NOMO-1 treated with DMSO at 0.1 percent for 48 hours (cell line): ENCODE data around the gene TTC8.
"Not testable (repeated sequence)": the region's sequence is repeated elsewhere in the genome, so short reads cannot be mapped to it uniquely, and the experiment has no call there.

Experiments
- DNase-seq: peaks from one replicate; lab custom pipeline; 2025; ENCODE audit not compliant: unreplicated experiment; lab: John Stamatoyannopoulos, UW

Gene TTC8

DNA sequence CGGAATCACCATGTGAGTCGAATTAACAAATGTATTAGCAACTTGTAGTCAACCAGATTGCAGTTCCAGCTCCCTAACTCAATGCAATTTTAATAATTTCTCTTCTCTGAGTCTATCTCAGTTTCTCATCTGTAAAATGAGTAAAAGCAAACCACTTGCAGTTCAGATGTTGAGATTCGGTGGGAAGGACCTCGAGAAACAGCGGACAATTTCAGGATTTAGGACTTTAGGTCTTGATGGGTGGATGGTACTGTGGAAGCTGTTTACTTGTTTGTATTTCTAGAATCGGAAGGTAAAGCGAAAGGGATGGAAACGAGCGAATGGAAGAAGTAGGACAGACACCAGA, 510 bp upstream of the TTC8 start:
- DNase-seq = no peak

- DNase-seq = no peak
Measured at GRCh38 chr14:88825078-88825458, 617 bp downstream of the TTC8 start.

DNA sequence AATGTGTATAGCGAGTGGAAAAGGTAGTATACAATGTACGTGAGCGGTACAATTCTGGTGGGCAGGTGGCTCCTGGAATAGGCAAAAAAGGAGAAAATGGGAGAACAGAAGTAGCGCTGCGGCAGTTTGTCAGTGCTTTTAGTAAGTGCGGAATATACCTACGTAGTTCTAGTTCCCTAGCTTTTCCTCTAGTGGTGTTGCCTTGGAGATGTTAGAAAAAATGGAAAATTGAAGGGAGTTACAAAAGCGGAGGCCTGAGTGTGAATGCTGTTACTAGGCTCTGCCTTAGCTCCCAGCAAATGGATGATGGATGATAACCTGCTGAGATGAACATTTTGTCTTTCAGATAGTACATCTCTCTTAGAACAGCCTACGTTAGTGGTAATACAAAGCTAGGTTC, 1.1 kb downstream of the TTC8 start:
- DNase-seq = no peak

- DNase-seq = peak; percentile 38
Measured at GRCh38 chr14:88829188-88829587, 4.7 kb downstream of the TTC8 start.

GRCh38 chr14:88829685-88830302, 5.3 kb downstream of the TTC8 start:
- peak; percentile 18 for DNase-seq

- no peak for DNase-seq
Measured at GRCh38 chr14:88831284-88831683, 6.8 kb downstream of the TTC8 start.

DNA sequence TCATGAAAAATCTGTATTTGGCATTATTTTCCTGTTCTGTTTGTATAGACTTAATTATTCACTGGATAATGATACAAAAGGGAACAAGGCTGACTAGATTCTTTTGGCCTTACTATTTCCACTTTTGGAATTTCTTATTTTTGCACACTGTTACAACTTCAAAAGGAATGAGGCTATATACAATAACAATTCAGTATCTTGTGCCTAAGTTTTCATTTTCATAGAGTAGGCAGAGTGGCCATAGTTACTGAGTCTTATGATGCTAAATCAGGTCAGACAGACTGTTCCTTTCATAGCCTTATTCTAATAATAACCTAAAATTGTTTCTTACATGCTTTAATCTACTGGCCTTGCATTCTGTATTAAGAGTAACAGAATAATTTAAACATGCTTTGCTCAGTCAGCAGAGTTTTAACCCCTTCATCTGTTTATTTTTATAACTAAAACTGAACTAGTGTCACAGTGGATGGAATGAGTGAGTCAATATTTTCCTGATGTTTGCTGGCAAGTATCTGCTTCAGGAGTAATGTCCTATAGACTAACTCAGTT, 10.5 kb downstream of the TTC8 start:
- no peak for DNase-seq

DNA sequence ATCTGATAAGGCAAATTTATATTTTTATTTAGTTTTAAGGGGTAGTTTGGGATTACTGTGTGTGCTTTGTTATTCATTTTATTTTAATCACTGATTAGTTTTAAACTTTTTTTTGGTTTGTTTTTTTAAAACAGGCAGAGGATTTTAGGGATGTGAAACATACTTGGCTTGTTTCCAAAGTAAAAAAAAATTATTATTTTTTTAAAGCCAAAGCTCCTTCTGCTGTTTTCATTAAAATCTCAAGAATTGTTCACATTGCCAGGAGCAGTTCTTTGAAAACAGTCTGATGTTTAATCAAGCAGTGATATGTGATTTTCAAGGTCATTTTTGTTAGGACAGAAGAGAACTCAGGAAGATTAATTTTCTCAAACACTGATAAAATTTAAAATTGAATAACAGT, 11.2 kb downstream of the TTC8 start:
- no peak for DNase-seq

DNA sequence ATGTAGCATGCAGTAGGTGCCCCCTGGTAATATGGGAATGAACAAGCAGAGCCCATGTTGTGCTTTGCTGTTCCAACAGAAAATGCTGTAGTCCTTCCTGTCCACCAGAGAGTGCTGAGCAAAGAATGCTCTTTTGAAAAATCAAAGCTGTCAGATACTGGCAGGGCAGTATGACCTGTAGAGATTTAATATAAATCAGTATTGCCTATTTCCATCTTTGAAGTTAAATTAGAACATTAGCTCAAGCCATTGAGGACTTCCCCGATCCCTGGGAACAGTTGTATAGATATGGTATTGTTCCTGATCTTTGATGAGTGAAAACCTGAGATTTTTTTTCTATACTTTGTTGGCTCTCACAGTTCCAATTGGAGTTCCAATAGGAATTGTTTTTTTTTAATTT, 13.0 kb downstream of the TTC8 start:
- DNase-seq = no peak

DNA sequence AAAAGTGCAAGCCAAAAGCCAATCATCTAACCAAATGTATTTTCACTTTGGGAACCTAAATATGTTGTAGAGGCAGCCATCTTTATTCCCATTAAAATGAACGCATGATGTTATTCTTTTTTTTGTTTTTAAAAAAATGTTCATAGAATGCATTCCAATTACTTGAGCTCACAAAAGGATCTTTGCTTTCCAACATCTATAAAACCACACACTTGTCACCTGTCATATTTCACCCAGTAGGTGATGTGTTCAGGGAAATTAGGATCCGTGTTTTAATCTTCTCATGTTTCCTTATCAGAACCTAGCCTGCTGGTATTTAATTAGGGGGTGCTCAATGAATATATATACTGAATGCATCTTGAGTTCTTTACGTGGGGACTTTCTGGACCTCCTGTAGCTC, 13.6 kb downstream of the TTC8 start:
- DNase-seq = no peak

- DNase-seq = no peak
Measured at GRCh38 chr14:88840926-88841325, 16.5 kb downstream of the TTC8 start.

DNA sequence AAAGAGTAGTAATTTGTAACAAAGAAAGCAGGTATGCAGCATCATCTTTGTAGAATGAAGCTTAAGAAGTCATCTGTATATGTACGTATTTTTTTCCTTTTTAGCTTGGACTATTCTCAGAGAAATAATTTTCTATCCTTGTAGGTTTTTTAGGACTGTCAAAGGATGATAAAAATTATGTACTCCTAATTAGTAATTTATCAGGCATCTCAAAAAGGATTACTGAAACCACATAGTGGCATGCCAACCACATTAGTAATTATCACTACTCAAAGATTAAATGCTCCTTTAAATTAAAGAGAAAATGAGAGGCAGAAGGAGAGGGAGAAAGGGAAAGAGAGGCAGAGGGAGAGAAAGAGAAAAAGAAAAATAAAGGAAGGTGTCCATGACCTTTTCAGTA, 17.3 kb downstream of the TTC8 start:
- no peak for DNase-seq

DNA sequence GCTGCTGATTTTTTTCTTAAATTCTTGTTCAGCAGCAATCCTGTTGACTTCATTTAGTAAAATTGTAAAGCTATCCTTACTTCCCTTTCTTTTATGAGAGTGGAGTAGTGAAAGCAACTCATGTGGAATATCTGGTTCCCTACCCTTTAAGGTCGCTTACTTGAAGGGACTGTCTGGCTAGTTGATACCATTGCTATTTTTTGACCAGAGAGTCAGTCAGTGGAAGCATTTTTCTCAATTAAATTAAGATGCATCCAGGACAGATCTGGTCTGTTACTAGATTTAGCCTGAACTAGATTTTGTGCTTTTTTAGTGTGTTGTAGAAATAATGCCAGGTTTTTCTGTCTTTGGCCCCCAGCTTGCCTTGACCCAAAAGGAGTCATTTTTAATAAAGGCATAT, 18.0 kb downstream of the TTC8 start:
- no peak for DNase-seq

GRCh38 chr14:88844980-88845491, 20.6 kb downstream of the TTC8 start:
- no peak for DNase-seq

GRCh38 chr14:88848571-88848970, 24.1 kb downstream of the TTC8 start:
- DNase-seq = no peak

- peak; percentile 27 for DNase-seq
Measured at GRCh38 chr14:88849716-88850115, 25.3 kb downstream of the TTC8 start.

- DNase-seq = no peak
Measured at GRCh38 chr14:88851587-88851986, 27.1 kb downstream of the TTC8 start.

DNA sequence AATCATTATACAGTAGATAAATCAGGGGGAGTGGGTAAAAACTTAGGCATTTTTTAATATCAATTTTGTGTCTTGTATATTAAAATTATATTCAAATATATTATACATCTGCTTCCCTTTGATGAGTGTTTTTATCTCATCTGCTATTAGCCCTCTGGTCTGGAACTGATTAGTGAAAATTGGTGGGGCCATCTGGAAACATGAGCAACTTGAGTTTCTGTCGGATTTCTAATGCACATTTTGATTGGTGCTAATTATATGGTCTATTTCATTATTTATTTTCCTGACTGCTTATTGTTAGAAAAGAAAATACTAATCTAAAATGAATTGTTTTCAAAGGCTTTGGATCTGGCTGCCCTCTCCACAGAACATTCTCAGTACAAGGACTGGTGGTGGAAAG, 28.2 kb downstream of the TTC8 start:
- no peak for DNase-seq

DNA sequence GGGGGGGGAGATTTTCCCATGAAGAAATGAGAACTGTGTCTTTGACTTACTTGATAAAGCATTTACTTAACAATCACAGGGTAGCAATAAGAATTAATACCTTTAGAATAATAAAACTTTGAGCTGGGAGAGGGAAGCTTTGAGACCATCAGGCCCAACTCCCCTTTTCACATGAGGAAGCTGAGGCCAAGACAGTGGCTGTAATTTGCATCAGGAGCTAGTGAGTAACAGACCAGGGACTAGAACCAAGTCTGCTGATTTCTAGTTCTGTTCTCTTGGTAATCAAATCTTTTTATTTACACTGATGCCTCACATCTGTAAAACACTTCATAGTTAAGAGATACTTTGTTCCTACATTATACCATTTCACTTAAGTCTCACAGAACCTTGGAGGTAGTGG, 28.7 kb downstream of the TTC8 start:
- DNase-seq = no peak

DNA sequence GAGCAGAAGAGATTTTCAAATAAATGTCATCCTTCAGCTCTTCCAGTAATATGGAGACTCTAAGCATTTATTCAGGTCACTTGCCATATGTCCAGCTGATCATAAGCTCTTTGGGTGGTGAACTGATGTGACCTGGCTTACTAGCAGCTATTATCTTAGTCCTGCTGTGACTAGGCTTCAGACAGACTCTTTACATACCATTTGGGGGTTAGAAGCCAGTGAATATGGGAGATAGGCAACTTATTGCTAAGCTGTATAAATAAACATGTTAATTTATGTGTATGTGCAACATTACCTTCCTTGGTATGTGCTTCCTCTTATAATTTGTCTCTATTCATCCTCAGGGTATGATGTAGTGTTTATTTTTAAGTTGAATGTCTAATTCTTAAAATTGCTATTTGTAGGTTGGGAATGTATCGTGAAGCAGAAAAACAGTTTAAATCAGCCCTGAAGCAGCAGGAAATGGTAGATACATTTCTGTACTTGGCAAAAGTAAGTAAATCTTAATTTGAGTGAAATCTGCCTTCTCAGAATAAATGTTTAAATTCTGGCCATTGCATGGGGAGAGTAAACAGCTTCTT, 32.4 kb downstream of the TTC8 start:
- DNase-seq = no peak

- DNase-seq = not testable (repeated sequence)
Measured at GRCh38 chr14:88857861-88858260, 33.4 kb downstream of the TTC8 start.

DNA sequence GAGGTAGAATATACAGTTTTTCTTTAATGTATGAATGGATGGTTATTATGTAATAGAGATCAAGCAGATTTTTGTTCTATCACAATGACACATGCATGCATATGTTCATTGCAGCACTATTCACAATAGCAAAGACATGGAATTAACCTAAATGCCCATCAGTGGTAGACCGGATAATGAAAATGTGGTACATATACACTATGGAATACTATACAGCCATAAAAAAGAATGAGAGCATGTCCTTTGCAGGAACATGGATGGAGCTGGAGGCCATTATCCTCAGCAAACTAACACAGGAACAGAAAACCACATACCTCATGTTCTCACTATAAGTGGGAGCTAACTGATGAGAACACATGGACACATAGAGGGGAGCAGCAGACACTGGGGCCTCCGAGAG, 34.7 kb downstream of the TTC8 start:
- not testable (repeated sequence) for DNase-seq

- DNase-seq = no peak
Measured at GRCh38 chr14:88863167-88863566, 38.7 kb downstream of the TTC8 start.
